ES-I3 (cell line): Measurements from ENCODE around the gene SMC6.

Experiments
- H3K36me3 ChIP-seq: 2 replicates; pipeline ENCODE4 v1.6.1; 2013; ENCODE audit warnings: mild to moderate bottlenecking, low read length, control low read depth, moderate library complexity; ENCODE audit not compliant: insufficient read depth
- H3K4me1 ChIP-seq: 2 replicates; pipeline ENCODE4 v1.6.1; 2013; ENCODE audit warnings: mild to moderate bottlenecking, control low read depth, low read length; ENCODE audit not compliant: insufficient read depth
- H3K9ac ChIP-seq: 2 replicates; pipeline ENCODE4 v1.6.1; 2013; ENCODE audit warnings: low read depth, mild to moderate bottlenecking, low read length, moderate library complexity
- H3K9me3 ChIP-seq: 2 replicates; pipeline ENCODE4 v1.6.1; 2013; ENCODE audit warnings: mild to moderate bottlenecking, low read length, moderate library complexity; ENCODE audit not compliant: control insufficient read depth, insufficient read depth

The SMC6 gene

GRCh38 chr2:17717666-17718065 is 35.9 kb downstream of the SMC6 start:
- Histone ChIP-seq H3K4me1 (no peaks in the 10 kb centered on the region), H3K36me3 (peaks cover 14% of the 10 kb centered on the region), H3K9ac (no peak overlapping the region), H3K9me3 (no peaks in the 10 kb centered on the region)

GRCh38 chr2:17713291-17713690 is 40.3 kb downstream of the SMC6 start:
- Histone ChIP-seq H3K9me3 (no peaks in the 10 kb centered on the region), H3K4me1 (no peaks in the 10 kb centered on the region), H3K9ac (no peak overlapping the region), H3K36me3 (peaks cover 15% of the 10 kb centered on the region)

- Histone ChIP-seq H3K36me3 (peaks cover 13% of the 10 kb centered on the region), H3K4me1 (no peaks in the 10 kb centered on the region), H3K9me3 (no peaks in the 10 kb centered on the region), H3K9ac (no peak overlapping the region)
Observed at GRCh38 chr2:17710547-17711248, 42.9 kb downstream of the SMC6 start.

GRCh38 chr2:17709897-17710296 is 43.7 kb downstream of the SMC6 start:
- no peak overlapping the region for H3K9ac ChIP-seq
- H3K4me1 ChIP-seq, result no peaks in the 10 kb centered on the region
- peaks cover 11% of the 10 kb centered on the region for H3K36me3 ChIP-seq
- no peaks in the 10 kb centered on the region for H3K9me3 ChIP-seq

- H3K4me1 ChIP-seq, result no peaks in the 10 kb centered on the region
- H3K36me3 ChIP-seq, result peaks cover 11% of the 10 kb centered on the region; the same call in 1 of the 2 replicates
- no peaks in the 10 kb centered on the region for H3K9me3 ChIP-seq
- H3K9ac ChIP-seq, result no peak overlapping the region
Observed at GRCh38 chr2:17708501-17708900, 45.1 kb downstream of the SMC6 start.

- no peak overlapping the region for H3K9ac ChIP-seq
- no peaks in the 10 kb centered on the region for H3K9me3 ChIP-seq
- H3K36me3 ChIP-seq, result peaks cover 11% of the 10 kb centered on the region; the same call in 1 of the 2 replicates
Observed at GRCh38 chr2:17706845-17707244, 46.8 kb downstream of the SMC6 start.

GRCh38 chr2:17690776-17691175 is 62.8 kb downstream of the SMC6 start:
- no peaks in the 10 kb centered on the region for H3K9me3 ChIP-seq
- no peak overlapping the region for H3K9ac ChIP-seq
- no peaks in the 10 kb centered on the region for H3K4me1 ChIP-seq
- peaks cover 14% of the 10 kb centered on the region for H3K36me3 ChIP-seq

More at GRCh38 chr2:17706845-17707244, 46.8 kb downstream of the SMC6 start:
- H3K4me1 ChIP-seq, result no peaks in the 10 kb centered on the region

- Histone ChIP-seq H3K36me3 (peaks cover 10% of the 10 kb centered on the region; the same call in 1 of the 2 replicates), H3K9ac (no peak overlapping the region), H3K9me3 (no peaks in the 10 kb centered on the region), H3K4me1 (no peaks in the 10 kb centered on the region)
Observed at GRCh38 chr2:17689010-17689409, 64.6 kb downstream of the SMC6 start.

GRCh38 chr2:17688600-17688999 is 65.0 kb downstream of the SMC6 start:
- Histone ChIP-seq H3K36me3 (peaks cover 10% of the 10 kb centered on the region; the same call in 1 of the 2 replicates), H3K9ac (no peak overlapping the region), H3K9me3 (no peaks in the 10 kb centered on the region)

GRCh38 chr2:17683981-17684380 is 69.6 kb downstream of the SMC6 start:
- H3K9me3 ChIP-seq, result no peaks in the 10 kb centered on the region
- H3K4me1 ChIP-seq, result no peaks in the 10 kb centered on the region
- H3K9ac ChIP-seq, result no peak overlapping the region
- H3K36me3 ChIP-seq, result peaks cover 16% of the 10 kb centered on the region

More at GRCh38 chr2:17688600-17688999, 65.0 kb downstream of the SMC6 start:
- H3K4me1 ChIP-seq, result no peaks in the 10 kb centered on the region

- no peaks in the 10 kb centered on the region for H3K4me1 ChIP-seq
- H3K36me3 ChIP-seq, result peaks cover 14% of the 10 kb centered on the region
- H3K9ac ChIP-seq, result no peak overlapping the region
Observed at GRCh38 chr2:17682098-17682857, 71.3 kb downstream of the SMC6 start.

GRCh38 chr2:17680119-17680518 is 73.5 kb downstream of the SMC6 start:
- Histone ChIP-seq H3K36me3 (peaks cover 6% of the 10 kb centered on the region), H3K9me3 (no peaks in the 10 kb centered on the region), H3K9ac (no peak overlapping the region), H3K4me1 (no peaks in the 10 kb centered on the region)

More at GRCh38 chr2:17682098-17682857, 71.3 kb downstream of the SMC6 start:
- no peaks in the 10 kb centered on the region for H3K9me3 ChIP-seq

GRCh38 chr2:17674817-17675216 is 78.8 kb downstream of the SMC6 start:
- peaks cover 6% of the 10 kb centered on the region for H3K36me3 ChIP-seq
- no peaks in the 10 kb centered on the region for H3K9me3 ChIP-seq
- no peaks in the 10 kb centered on the region for H3K4me1 ChIP-seq
- H3K9ac ChIP-seq, result no peak overlapping the region

GRCh38 chr2:17672583-17673317 is 80.9 kb downstream of the SMC6 start:
- Histone ChIP-seq H3K36me3 (peaks cover 16% of the 10 kb centered on the region), H3K9ac (no peak overlapping the region), H3K4me1 (no peaks in the 10 kb centered on the region), H3K9me3 (no peaks in the 10 kb centered on the region)
